ENCODE measurements around the gene MYO3B. TPM values are rescaled to one million over a fixed set of nuclear protein-coding genes. Genes with fewer than 3 reads are reported as not detected.
"Not testable (repeated sequence)": the region's sequence is repeated elsewhere in the genome, so short reads cannot be mapped to it uniquely, and the experiment has no call there.

Gene MYO3B
- total and polyA plus RNA-seq, 2 of the 8 experiments (the other 6 are each of a cell fraction or from before 2014, with no cell fraction given), result 0.17 to 0.19 TPM

GRCh38 chr2:170674282-170674681, 496.3 kb downstream of the MYO3B start:
- H3K27me3 ChIP-seq (replicated peaks in 1 of 4; ENCODE audit: control insufficient read depth in 3 of 4, extremely low read depth in 1 of 4, insufficient read depth in 3 of 4, low read length in 3 of 4); H3K79me1 ChIP-seq (ENCODE audit: low read depth, low read length); H4K91ac ChIP-seq (replicated peaks; ENCODE audit: insufficient read length, low read length); H3K18ac ChIP-seq (ENCODE audit: extremely low read depth, low read length); H3K56ac ChIP-seq (replicated peaks; ENCODE audit: insufficient read length, low read depth, low read length); H3K9me3 ChIP-seq (ENCODE audit: insufficient read depth in 2 of 2, low read depth in 1 of 2, low read length in 1 of 2); H3K4me3 ChIP-seq (ENCODE audit: extremely low read depth in 1 of 4, insufficient read depth in 2 of 4, low read depth in 3 of 4, low read length in 4 of 4); H3K23ac ChIP-seq (ENCODE audit: insufficient read length); H2BK5ac ChIP-seq (ENCODE audit: low read depth, low read length); H3K4me1 ChIP-seq (replicated peaks in 1 of 4; ENCODE audit: control insufficient read depth in 3 of 4, insufficient read depth in 4 of 4, low read length in 3 of 4); H3K4ac ChIP-seq (replicated peaks; ENCODE audit: insufficient read length, low read depth, low read length); H3K27ac ChIP-seq (ENCODE audit: low read depth, low read length); H2BK120ac ChIP-seq (replicated peaks; ENCODE audit: low read depth, low read length); DNase-seq (ENCODE audit: low read depth in 1 of 2, low spot score in 2 of 2); H2AK5ac ChIP-seq (ENCODE audit: low read depth, low read length); H2BK20ac ChIP-seq (ENCODE audit: low read length); H2BK15ac ChIP-seq (ENCODE audit: low read length); H4K20me1 ChIP-seq (replicated peaks in 1 of 2; ENCODE audit: control insufficient read depth in 1 of 2, insufficient read depth in 2 of 2, low read length in 2 of 2); FAIRE-seq; H4K5ac ChIP-seq (ENCODE audit: insufficient read length, low read depth, low read length); POLR2A ChIA-PET (ENCODE audit: partially characterized antibody); H3K79me2 ChIP-seq (ENCODE audit: control insufficient read depth in 1 of 2, insufficient read depth in 2 of 2, low read length in 2 of 2); H2AFZ ChIP-seq (ENCODE audit: low read length); H3K23me2 ChIP-seq (ENCODE audit: low read depth, low read length); H4K8ac ChIP-seq (ENCODE audit: extremely low read depth, insufficient read depth, low read length); H3K14ac ChIP-seq (ENCODE audit: insufficient read length); H3K4me2 ChIP-seq (ENCODE audit: insufficient read depth in 1 of 2, low read depth in 2 of 2, low read length in 2 of 2); H3K9ac ChIP-seq (replicated peaks in 1 of 4; ENCODE audit: extremely low read depth in 1 of 4, low read depth in 3 of 4, low read length in 3 of 4); H2BK12ac ChIP-seq (ENCODE audit: low read depth, low read length); H3K36me3 ChIP-seq (ENCODE audit: control insufficient read depth in 2 of 4, insufficient read depth in 4 of 4, low read length in 3 of 4): not testable (repeated sequence)
- CTCF ChIA-PET (ENCODE audit: partially characterized antibody), result interaction anchor here (0.6 to 3.5 kb wide), 5 partner anchors 15 to 353 kb away, joined by 3 to 9 read pairs (median 3); no protein-coding TSS in a partner anchor
